Measurements from ENCODE around the gene RSPH1.

- no peak for TF ChIP-seq POLR2A (IDR thresholded peaks at IDR 0.05)
- no peak for TF ChIP-seq CTCF (IDR thresholded peaks at IDR 0.05)
These were observed 35.7 kb upstream of the RSPH1 start for GRCh38 chr21:42531771-42532170.
